K562 (cell line): ENCODE data around the gene TTC31. TPM values are rescaled to one million over a fixed set of nuclear protein-coding genes. Genes with fewer than 3 reads are reported as not detected.

Experiments used
- ATAC-seq: fragments of 200-7000 bp; cut with Tn5 transposase; 3 replicates; pipeline ENCODE4 v1.9.1; 2020; ENCODE audit warnings: moderate library complexity
- BruUV-seq: library from RNA; stranded (reverse); fragments of 400-500 nt; replicated peaks from 2 replicates; lab custom pipeline; 2021; lab: Mats Ljungman, UMichigan
- CTCF ChIA-PET: fragments of 300-600 bp; formaldehyde crosslinking; extraction: SDS; loops from one replicate; lab custom pipeline; 2021; ENCODE audit warnings: low intra/inter-chr PET ratio; lab: Yijun Ruan, JAX
- POLR2A ChIA-PET: fragments of 300-600, 350-650 bp; sonication (Branson Sonifier 250); formaldehyde crosslinking; extraction: SDS; loops from one replicate; lab custom pipeline; 2021; ENCODE audit warnings: antibody characterized with exemption, inconsistent platforms; lab: Yijun Ruan, JAX
- DNase-seq, 4 experiments: peaks; one replicate each; pipeline versions ENCODE4 v3.0.0 to v3.0.0-alpha.2; 2011 to 2018; ENCODE audit warnings: low spot score in 3 of 4, mixed read lengths in 3 of 4; ENCODE audit errors: extremely low read depth in 1 of 4
- FAIRE-seq: peaks from 2 replicates; lab custom pipeline; 2011; peaks lifted over from hg19 to GRCh38; lab: Jason Lieb, UNC
- H2AFZ ChIP-seq: 2 replicates; pipeline ENCODE4 v1.6.0; 2011; ENCODE audit warnings: low read depth, low read length, control low read depth, inconsistent platforms
- H3K27ac ChIP-seq: fragments of 200-600 bp; 3 replicates; pipeline ENCODE4 v1.8.0; 2011; ENCODE audit warnings: low read depth, mild to moderate bottlenecking, control low read depth, inconsistent platforms, low read length, moderate library complexity, mixed read lengths; ENCODE audit errors: extremely low read depth
- H3K27me3 ChIP-seq, 2 experiments: fragments of 300-600 bp in 1 of 2; 2 replicates in 1 of 2; 3 replicates in 1 of 2; pipeline versions ENCODE4 v1.6.0 to v1.8.0; 2011; ENCODE audit warnings: inconsistent platforms in 2 of 2, low read length in 2 of 2, mild to moderate bottlenecking in 1 of 2, mixed read lengths in 1 of 2, moderate library complexity in 1 of 2; ENCODE audit not compliant: control insufficient read depth in 2 of 2, insufficient read depth in 2 of 2
- H3K36me3 ChIP-seq: fragments of 300-600 bp; 3 replicates; pipeline ENCODE4 v1.8.0; 2011; ENCODE audit warnings: mild to moderate bottlenecking, low read length, inconsistent platforms; ENCODE audit not compliant: control insufficient read depth, insufficient read depth
- H3K4me1 ChIP-seq, 2 experiments: fragments of 200-600 bp in 1 of 2; replicated peaks in 1 of 2; 2 replicates in 1 of 2; 3 replicates in 1 of 2; pipeline versions ENCODE4 v1.5.1 to v1.8.0; 2011; ENCODE audit warnings: inconsistent platforms in 2 of 2, low read length in 2 of 2, mild to moderate bottlenecking in 1 of 2, mixed read lengths in 1 of 2, moderate library complexity in 1 of 2; ENCODE audit not compliant: control insufficient read depth in 2 of 2, insufficient read depth in 2 of 2
- H3K4me2 ChIP-seq: 2 replicates; pipeline ENCODE4 v1.6.1; 2011; ENCODE audit warnings: low read length, control low read depth, inconsistent platforms, mixed read lengths; ENCODE audit not compliant: insufficient read depth
- H3K4me3 ChIP-seq: fragments of 200-600 bp; sonication (generic), shearing (Covaris generic); 2 replicates; pipeline ENCODE4 v1.5.1; 2016; ENCODE audit warnings: control low read depth, inconsistent platforms
- H3K79me2 ChIP-seq: fragments of 200-600 bp; 3 replicates; pipeline ENCODE4 v1.8.0; 2011; ENCODE audit warnings: low read length, inconsistent platforms; ENCODE audit not compliant: control insufficient read depth, insufficient read depth
- H3K9ac ChIP-seq, 2 experiments: 2 replicates each; pipeline versions ENCODE4 v1.6.0 to v1.6.1; 2011; ENCODE audit warnings: low read depth in 2 of 2, low read length in 2 of 2, control low read depth in 1 of 2, inconsistent platforms in 1 of 2, mild to moderate bottlenecking in 1 of 2, mixed read lengths in 1 of 2; ENCODE audit not compliant: insufficient read depth in 1 of 2
- H3K9me1 ChIP-seq: one replicate; pipeline ENCODE4 v1.6.0; 2011; ENCODE audit warnings: inconsistent platforms, mild to moderate bottlenecking, low read length, moderate library complexity; ENCODE audit not compliant: control insufficient read depth, insufficient read depth
- H3K9me3 ChIP-seq: replicated peaks from 2 replicates; pipeline ENCODE4 v1.5.1; 2011; ENCODE audit warnings: low read depth, low read length, inconsistent platforms; ENCODE audit not compliant: control insufficient read depth, insufficient read depth
- H4K20me1 ChIP-seq: replicated peaks from 2 replicates; pipeline ENCODE4 v1.6.1; 2011; ENCODE audit warnings: low read length, inconsistent platforms, mixed read lengths; ENCODE audit not compliant: control insufficient read depth, insufficient read depth
- POLR2G ChIP-seq: fragments of 200-400 bp; formaldehyde crosslinking; IDR thresholded peaks from 2 replicates; pipeline ENCODE4 v1.6.1; 2017; ENCODE audit warnings: low read depth, mild to moderate bottlenecking, antibody characterized with exemption, low read length, moderate library complexity
- RBFOX2 ChIP-seq: fragments of 200-400 bp; formaldehyde crosslinking; IDR thresholded peaks from 2 replicates; pipeline ENCODE4 v1.6.1; 2017; ENCODE audit warnings: low read depth, mild to moderate bottlenecking, low read length, moderate library complexity
- WGBS: fragments of 100-300 bp; shearing (Covaris generic); methylation state at CpG from one replicate; pipeline ENCODE4 v1.1.6; 2016; ENCODE audit warnings: low coverage, mixed read lengths; ENCODE audit not compliant: insufficient coverage; ENCODE audit errors: missing lambda C conversion rate; 5-methylcytosine and 5-hydroxymethylcytosine counted together
- in situ Hi-C: fragments of 300-500 bp; cut with MboI; formaldehyde crosslinking; loops from 4 replicates; pipeline ENCODE4 v1.15.0; 2018; ENCODE audit warnings: inconsistent platforms, mixed read lengths
- intact Hi-C: fragments of 100-400 bp; cut with micrococcal nuclease; formaldehyde crosslinking; loops from 2 replicates; pipeline ENCODE4 v1.14.2; 2022
- polyA plus RNA-seq, 8 experiments: library from polyadenylated mRNA; depleted of rRNA in 4 of 8; stranded (reverse) in 5 of 8; unstranded in 3 of 8; fragments of >200 nt; fragmentation: Nextera tagmentation in 2 of 8; fragmentation: Illumina TruSeq in 1 of 8; extraction: Ambion mirVana in 2 of 8; extraction: Trizol in 1 of 8; gene quantifications; 2 replicates each; pipeline versions ENCODE4 v1.2.1 to v1.2.3, GENCODE V29; 2011 to 2014; ENCODE audit warnings: inconsistent platforms in 1 of 8, missing spikeins in 1 of 8
- total RNA-seq, 7 experiments: library from RNA; depleted of rRNA in 6 of 7; stranded (reverse); fragments of >200 nt in 6 of 7; fragmentation: Illumina TruSeq in 2 of 7; extraction: Trizol in 2 of 7; gene quantifications; 2 replicates each; pipeline versions ENCODE4 v1.2.1 to v1.2.3, GENCODE V29; 2011 to 2021; ENCODE audit warnings: low replicate concordance in 1 of 7
- TF ChIP-seq, protein P1 (sequence below): sonication (generic); formaldehyde crosslinking; IDR thresholded peaks from 2 replicates; pipeline ENCODE4 v1.8.1; 2023; ENCODE audit warnings: mild to moderate bottlenecking, missing genetic modification reagents
- TF ChIP-seq, protein P2 (sequence below), 3 experiments: IDR thresholded peaks in 2 of 3; conservative IDR thresholded peaks in 1 of 3; 2 replicates each; pipeline ENCODE4 v1.5.1; 2011 to 2012; ENCODE audit warnings: low read length in 3 of 3, mild to moderate bottlenecking in 3 of 3, control low read depth in 2 of 3, improper control_type of control experiment in 1 of 3, inconsistent platforms in 1 of 3, low read depth in 1 of 3, mixed read lengths in 1 of 3, moderate library complexity in 1 of 3; ENCODE audit not compliant: insufficient read depth in 2 of 3

The TTC31 gene
- total and polyA plus RNA-seq, 9 of the 15 experiments (the other 6 are each of a cell fraction or from before 2014, with no cell fraction given) = 4.7 to 30.5 (median 15.9) TPM

DNA sequence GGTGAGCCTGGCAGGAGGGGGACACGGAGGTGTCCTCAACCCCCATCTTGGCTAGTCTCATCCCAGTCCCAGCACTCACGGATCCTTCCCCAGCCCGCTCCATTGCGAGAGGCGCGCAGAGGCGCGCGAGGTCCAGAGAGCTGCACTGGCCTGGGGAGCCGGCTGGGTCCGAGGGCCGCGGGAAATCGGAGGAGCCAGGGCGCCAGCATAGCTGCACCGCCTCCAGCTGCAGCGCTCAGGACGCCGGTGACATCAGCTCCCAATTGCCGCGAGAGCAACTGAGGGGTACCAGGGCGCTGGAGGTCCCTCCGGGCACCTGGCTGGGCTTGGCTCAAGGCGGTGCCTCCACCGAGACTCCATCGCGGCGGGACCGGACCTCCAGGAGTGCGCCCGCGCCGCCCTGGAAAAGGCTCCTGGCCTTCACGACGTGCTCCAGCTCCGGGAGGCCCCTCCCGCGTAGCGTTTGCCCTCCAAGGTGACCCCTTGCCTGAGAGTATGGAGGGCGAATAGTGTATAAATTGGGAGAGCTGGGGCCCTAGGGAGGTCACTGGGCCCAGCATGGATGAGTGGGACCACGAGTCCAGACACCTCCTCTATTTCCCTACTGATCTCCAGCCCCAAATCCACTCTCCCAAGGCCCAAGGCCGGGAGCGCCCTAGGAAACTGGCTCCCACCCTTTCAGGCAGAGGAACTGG, 46.6 kb upstream of the TTC31 start:
- H3K79me2 ChIP-seq = no peaks in the 10 kb centered on the region
- TF ChIP-seq, protein P1, sequence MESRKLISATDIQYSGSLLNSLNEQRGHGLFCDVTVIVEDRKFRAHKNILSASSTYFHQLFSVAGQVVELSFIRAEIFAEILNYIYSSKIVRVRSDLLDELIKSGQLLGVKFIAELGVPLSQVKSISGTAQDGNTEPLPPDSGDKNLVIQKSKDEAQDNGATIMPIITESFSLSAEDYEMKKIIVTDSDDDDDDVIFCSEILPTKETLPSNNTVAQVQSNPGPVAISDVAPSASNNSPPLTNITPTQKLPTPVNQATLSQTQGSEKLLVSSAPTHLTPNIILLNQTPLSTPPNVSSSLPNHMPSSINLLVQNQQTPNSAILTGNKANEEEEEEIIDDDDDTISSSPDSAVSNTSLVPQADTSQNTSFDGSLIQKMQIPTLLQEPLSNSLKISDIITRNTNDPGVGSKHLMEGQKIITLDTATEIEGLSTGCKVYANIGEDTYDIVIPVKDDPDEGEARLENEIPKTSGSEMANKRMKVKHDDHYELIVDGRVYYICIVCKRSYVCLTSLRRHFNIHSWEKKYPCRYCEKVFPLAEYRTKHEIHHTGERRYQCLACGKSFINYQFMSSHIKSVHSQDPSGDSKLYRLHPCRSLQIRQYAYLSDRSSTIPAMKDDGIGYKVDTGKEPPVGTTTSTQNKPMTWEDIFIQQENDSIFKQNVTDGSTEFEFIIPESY (CRISPR knock-in tag) = peak; percentile 73; the same call in 1 of the 2 replicates
- TF ChIP-seq RBFOX2 (0 out of 2 replicates have a peak, but pooled peaks have one; percentile 19), POLR2G (0 out of 2 replicates have a peak, but pooled peaks have one; percentile 14)
- TF ChIP-seq, protein P2, sequence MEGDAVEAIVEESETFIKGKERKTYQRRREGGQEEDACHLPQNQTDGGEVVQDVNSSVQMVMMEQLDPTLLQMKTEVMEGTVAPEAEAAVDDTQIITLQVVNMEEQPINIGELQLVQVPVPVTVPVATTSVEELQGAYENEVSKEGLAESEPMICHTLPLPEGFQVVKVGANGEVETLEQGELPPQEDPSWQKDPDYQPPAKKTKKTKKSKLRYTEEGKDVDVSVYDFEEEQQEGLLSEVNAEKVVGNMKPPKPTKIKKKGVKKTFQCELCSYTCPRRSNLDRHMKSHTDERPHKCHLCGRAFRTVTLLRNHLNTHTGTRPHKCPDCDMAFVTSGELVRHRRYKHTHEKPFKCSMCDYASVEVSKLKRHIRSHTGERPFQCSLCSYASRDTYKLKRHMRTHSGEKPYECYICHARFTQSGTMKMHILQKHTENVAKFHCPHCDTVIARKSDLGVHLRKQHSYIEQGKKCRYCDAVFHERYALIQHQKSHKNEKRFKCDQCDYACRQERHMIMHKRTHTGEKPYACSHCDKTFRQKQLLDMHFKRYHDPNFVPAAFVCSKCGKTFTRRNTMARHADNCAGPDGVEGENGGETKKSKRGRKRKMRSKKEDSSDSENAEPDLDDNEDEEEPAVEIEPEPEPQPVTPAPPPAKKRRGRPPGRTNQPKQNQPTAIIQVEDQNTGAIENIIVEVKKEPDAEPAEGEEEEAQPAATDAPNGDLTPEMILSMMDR (IDR thresholded peaks at IDR 0.05 in 2 of 3, conservative IDR thresholded peaks at IDR 0.05 in 1 of 3; ENCODE audit: insufficient read depth in 2 of 3, low read depth in 1 of 3, low read length in 3 of 3) = no peak

More for the DNA sequence above, 46.6 kb upstream of the TTC31 start:
- Histone ChIP-seq H3K4me3 (no peak overlapping the region), H4K20me1 (no peaks in the 10 kb centered on the region), H3K27me3 (no peaks in the 10 kb centered on the region), H2AFZ (no peak overlapping the region), H3K9ac (peak overlapping the region in 1 of 2 experiments; percentile 54; a peak in 2 of 4 replicates), H3K4me1 (peaks cover 16 to 34% of the 10 kb centered on the region in 2 experiments; a peak in 4 of 5 replicates), H3K36me3 (no peaks in the 10 kb centered on the region), H3K4me2 (no peak overlapping the region), H3K9me3 (no peaks in the 10 kb centered on the region), H3K9me1 (no peaks in the 10 kb centered on the region), H3K27ac (no peak overlapping the region)
- FAIRE-seq (no peak), DNase-seq (no peak), ATAC-seq (no peak)
- CTCF ChIA-PET = no interaction called here
- BruUV-seq = no TSS peak
- in situ Hi-C loops = no loop called here
- intact Hi-C loops = no loop called here
- POLR2A ChIA-PET = interaction anchor here (1.0 kb wide), 1 partner anchor 18 kb away, joined by 5 read pairs; the partner anchor contains the start of gene INO80B
- 69% methylated on average over 25 of the region's 43 CpGs for WGBS
